ELR (cell line): ENCODE data around the gene STK38.

Experiments used
- DNase-seq: peaks from one replicate; pipeline ENCODE4 v3.0.0-alpha.2; 2015; ENCODE audit warnings: low read depth

The STK38 gene

GRCh38 chr6:36523451-36523850, 23.8 kb downstream of the STK38 start:
- DNase-seq = no peak

DNA sequence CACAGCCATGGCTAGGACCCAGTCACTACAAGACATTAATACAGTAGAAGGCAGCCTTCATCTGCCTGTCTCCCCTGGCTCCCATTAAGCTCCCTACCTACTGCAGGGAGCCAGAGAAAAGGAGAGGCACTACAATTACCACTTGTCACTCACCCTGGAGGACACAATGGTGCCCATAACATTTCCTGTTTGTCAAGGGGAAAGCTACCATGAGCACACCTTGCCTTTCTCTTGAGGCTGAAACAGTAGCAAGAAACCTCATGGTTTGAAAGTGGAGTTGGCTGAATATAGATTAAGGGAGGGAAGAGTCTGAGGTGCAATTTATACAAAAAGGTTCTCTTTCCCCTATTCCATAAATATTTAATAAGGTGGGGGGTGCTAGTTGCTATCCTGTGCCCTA, 27.9 kb downstream of the STK38 start:
- no peak for DNase-seq

GRCh38 chr6:36517408-36517807, 29.9 kb downstream of the STK38 start:
- DNase-seq = no peak

- DNase-seq = no peak
Measured at GRCh38 chr6:36516988-36517387, 30.3 kb downstream of the STK38 start.

DNA sequence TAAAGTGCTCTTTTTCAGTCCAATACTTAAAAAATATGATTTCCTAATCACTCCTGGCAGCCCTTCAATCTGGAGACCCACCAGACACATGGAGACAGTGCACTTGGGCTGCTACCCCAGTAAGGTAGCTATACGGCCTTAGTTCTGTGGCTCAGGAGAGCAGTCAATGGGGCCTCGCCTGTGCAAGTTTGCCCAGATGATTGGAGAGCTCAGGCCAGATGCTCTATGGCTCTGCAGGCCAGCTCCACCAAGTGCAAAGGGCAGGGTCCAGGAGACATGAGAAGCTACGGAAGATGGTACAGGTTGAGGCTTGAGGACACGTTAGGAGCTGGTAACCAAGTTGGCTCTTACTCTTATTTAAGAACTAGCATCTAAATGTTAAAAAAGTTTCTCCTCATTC, 30.7 kb downstream of the STK38 start:
- DNase-seq = no peak

GRCh38 chr6:36515844-36516243, 31.4 kb downstream of the STK38 start:
- no peak for DNase-seq

GRCh38 chr6:36514554-36515456, 32.5 kb downstream of the STK38 start:
- DNase-seq = no peak

GRCh38 chr6:36510365-36510764, 36.9 kb downstream of the STK38 start:
- DNase-seq = no peak

GRCh38 chr6:36508532-36508931, 38.7 kb downstream of the STK38 start:
- no peak for DNase-seq

- no peak for DNase-seq
Measured at GRCh38 chr6:36506611-36507010, 40.7 kb downstream of the STK38 start.

DNA sequence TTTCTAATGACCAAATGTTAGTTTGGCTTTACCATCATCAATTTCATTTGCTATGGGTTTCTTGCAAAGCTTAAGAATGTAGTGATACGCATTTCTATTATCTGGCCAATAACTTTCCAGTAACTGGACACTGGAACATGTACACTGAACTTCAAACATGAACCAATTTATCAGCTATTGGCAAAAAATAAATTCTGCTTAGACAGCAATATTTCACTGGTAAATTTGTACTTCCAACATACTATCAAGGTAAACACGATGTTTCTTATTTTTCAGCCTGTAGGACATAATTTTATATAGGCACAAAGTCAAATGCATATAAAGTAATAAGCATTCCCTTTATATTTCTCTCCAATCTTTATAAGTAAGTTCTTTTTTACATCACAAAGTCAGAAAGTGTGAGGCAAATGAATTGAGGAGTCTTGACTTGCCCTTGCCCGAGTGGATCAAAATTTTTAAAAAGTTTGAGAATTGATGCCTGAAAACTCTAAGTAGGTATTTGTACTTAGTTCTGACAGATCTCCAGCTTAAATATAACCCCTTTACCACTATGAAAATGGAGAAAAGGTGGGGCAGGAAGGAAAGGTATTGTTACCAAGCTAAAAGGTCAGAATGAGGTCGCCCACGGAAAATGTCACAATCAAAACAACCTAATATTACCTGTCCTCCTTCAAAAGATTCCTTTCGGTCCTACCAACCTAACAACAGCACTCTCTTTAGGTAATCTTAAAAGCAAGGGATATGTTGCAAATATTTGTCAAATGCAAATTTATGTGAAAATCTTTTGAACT, 41.3 kb downstream of the STK38 start:
- DNase-seq = no peak

- DNase-seq = no peak
Measured at GRCh38 chr6:36504982-36505381, 42.3 kb downstream of the STK38 start.

DNA sequence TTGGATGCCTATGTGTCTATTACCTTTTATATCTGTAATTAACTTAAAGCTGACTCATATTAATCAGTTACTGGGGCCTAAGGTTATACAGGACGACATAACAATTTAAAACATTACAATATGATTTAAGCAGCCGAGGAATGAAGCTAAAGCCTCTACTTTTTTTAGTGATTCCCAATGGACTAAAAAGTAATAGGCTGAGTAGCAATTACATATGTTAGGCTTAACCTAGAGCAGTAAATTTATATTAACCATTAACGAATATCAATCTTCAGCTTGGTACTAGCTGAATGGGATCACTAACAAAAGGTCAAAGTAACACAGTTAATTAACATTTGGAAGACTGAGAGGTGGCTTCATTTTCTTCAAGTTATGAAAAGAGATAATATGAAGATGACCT, 43.1 kb downstream of the STK38 start:
- no peak for DNase-seq

GRCh38 chr6:36501686-36502085, 45.6 kb downstream of the STK38 start:
- no peak for DNase-seq

DNA sequence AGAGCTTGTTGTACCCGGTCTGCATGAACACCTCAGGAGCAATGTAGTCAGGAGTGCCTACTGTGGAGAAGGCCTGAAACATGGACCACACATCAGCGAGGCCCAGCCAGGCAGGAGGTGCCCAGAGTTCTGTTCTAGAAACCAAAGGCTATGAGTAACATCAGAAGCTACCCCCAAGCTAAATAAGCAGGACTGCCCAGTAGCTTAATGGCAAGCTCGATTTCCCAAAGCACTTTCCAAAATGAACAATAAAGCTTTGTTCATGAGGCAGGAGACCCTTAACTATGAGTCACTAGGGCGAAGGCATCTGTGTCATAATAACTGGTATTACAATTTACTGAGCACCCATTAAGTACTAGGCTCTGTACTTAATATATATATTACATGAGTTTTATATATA, 47.4 kb downstream of the STK38 start:
- peak; percentile 37 for DNase-seq

- DNase-seq = no peak
Measured at GRCh38 chr6:36495086-36495485, 52.2 kb downstream of the STK38 start.

- no peak for DNase-seq
Measured at GRCh38 chr6:36493859-36494258, 53.4 kb downstream of the STK38 start.

DNA sequence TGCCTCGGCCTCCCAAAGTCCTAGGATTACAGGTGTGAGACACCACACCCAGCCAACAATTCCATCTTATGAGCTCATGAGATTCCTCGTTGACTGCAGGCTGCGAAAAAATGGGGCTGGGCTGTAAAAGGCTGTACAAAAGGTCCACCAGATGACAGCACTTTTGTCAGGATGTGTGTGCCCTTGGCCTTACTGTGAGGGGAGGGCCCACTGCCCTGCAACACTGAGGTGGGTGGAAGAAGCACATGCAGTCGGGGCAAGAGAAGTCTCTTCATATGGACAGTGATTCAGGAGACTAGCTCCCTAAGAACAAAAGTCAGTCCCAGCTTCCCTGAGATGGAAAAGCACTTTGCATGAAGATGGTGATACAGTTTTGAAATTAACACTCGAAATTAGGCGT, 54.0 kb downstream of the STK38 start:
- DNase-seq = no peak

DNA sequence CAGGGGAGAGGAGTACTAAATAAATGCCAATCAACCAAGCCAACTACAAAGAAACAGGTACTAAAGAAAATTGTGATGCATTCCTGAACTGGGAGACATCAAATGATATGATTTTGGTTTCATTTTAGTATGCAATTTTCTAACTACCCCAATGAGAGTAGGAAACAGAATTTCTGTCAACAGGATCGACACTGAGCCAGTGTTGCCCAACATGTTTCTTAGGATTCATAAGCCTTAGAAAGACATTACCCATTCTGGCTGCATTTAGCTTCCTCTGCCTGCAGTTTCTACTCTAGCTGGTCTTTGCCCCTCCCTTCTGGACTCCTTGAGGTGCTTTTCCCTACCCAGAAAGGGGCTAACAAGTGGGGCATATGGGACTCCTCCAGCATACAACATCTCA, 54.7 kb downstream of the STK38 start:
- DNase-seq = no peak

DNA sequence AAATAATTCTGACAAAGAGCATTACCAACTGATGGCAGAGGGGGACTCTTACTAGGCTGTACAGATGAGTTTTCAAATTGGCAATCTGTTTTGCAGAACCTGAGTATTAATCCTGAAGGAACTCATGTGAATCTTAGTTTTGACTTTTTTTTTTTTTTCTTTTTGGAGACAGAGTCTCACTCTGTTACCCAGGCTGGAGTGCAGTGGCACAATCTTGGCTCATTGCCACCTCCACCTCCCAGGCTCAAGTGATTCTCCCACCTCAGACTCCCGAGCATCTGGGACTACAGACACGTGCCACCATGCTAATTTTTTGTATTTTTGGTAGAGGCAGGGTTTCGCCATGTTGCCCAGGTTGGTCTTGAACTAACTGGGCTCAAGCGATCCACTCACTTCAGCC, 55.2 kb downstream of the STK38 start:
- DNase-seq = no peak

DNA sequence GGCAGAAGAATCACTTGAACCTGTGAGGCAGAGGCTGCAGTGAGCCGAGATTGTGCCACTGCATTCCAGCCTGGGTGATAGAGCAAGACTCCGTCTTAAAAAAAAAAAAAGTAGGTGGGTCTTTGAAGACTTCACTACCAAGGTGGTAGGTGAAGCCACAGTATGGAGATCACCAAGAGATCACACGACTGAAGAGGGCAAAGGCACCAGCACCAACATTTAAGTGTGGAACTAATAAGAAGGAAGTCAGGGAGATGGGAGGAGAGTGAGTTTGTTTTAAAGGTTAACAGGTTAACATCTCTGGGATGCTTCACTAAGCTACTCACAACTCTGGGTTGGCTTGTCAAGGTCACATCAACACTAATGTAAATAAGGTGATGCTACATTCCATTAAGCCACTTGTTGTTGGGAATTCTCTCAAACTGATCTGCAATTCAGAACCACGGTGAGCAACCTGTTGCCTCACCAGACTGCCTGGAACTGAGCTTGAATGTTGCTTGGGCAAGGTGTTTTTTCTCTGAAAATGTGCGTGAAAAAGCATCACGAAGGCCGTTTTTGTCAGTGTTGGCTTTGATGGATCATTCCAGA, 55.8 kb downstream of the STK38 start:
- DNase-seq = peak; percentile 5

GRCh38 chr6:36489426-36489825, 57.9 kb downstream of the STK38 start:
- no peak for DNase-seq

- no peak for DNase-seq
Measured at GRCh38 chr6:36488221-36488620, 59.1 kb downstream of the STK38 start.
